ENCODE data around the gene THAP6. TPM values are rescaled to one million over a fixed set of nuclear protein-coding genes. Genes with fewer than 3 reads are reported as not detected.
"Not testable (repeated sequence)": the region's sequence is repeated elsewhere in the genome, so short reads cannot be mapped to it uniquely, and the experiment has no call there.

Gene THAP6
- total RNA-seq, 2 experiments from 2014 or later: 17.8 to 19.6 TPM

- CTCF ChIA-PET: interaction anchor here (0.9 kb wide), 2 partner anchors 26 to 57 kb away, joined by 3 read pairs; no protein-coding TSS in a partner anchor
- DNase-seq, H3K27me3 Mint-ChIP-seq, H3K4me1 Mint-ChIP-seq, H3K27ac Mint-ChIP-seq, H3K4me3 Mint-ChIP-seq: not testable (repeated sequence)
- Mint-ChIP-seq H3K36me3 (ENCODE audit: low read depth) (peaks cover 54% of the 10 kb centered on the region), H3K9me3 (peaks cover 18% of the 10 kb centered on the region)
- POLR2A ChIA-PET: interaction anchor here (0.6 to 0.7 kb wide), 2 partner anchors 16 to 234 kb away, joined by 3 to 4 read pairs; no protein-coding TSS in a partner anchor
Measured at GRCh38 chr4:75531536-75532143, 17.4 kb downstream of the THAP6 start.

DNA sequence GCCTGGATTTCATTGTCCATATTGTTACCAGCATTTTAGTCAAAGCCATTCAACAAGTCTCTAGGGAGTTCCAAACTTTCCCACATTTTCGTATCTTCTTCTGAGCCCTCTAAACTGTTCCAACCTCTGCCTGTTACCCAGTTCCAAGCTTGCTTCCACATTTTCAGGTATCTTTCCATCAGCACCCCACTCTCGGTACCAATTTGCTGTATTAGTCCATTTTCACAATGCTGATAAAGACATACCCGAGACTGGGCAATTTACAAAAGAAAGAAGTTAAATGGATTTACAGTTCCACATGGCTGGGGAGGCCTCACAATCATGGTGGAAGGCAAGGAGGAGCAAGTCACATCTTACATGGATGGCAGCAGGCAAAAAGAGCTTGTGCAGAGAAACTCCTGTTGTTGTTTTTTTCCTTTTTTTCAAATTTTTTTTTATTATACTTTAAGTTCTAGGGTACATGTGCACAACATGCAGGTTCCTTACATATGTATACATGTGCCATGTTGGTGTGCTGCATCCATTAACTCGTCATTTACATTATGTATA, 19.1 kb downstream of the THAP6 start:
- H3K4me3 Mint-ChIP-seq, POLR2A ChIA-PET: not testable (repeated sequence)
- peaks cover 44% of the 10 kb centered on the region for H3K36me3 Mint-ChIP-seq (ENCODE audit: low read depth)

GRCh38 chr4:75533926-75534325, 19.7 kb downstream of the THAP6 start:
- peaks cover 21% of the 10 kb centered on the region for H3K9me3 Mint-ChIP-seq
- DNase-seq, H3K27me3 Mint-ChIP-seq, POLR2A ChIA-PET, H3K4me3 Mint-ChIP-seq, H3K4me1 Mint-ChIP-seq, CTCF ChIA-PET, H3K27ac Mint-ChIP-seq: not testable (repeated sequence)
- H3K36me3 Mint-ChIP-seq (ENCODE audit: low read depth): peaks cover 42% of the 10 kb centered on the region

More for the DNA sequence above, 19.1 kb downstream of the THAP6 start:
- CTCF ChIA-PET, DNase-seq, H3K27me3 Mint-ChIP-seq, H3K4me1 Mint-ChIP-seq, H3K27ac Mint-ChIP-seq: not testable (repeated sequence)
- H3K9me3 Mint-ChIP-seq: peaks cover 21% of the 10 kb centered on the region

GRCh38 chr4:75537308-75537707, 23.0 kb downstream of the THAP6 start:
- H3K9me3 Mint-ChIP-seq: peaks cover 11% of the 10 kb centered on the region
- POLR2A ChIA-PET: not testable (repeated sequence)
- CTCF ChIA-PET: interaction anchor here (1.2 to 1.7 kb wide), 2 partner anchors 9 to 15 kb away, joined by 3 to 5 read pairs; no protein-coding TSS in a partner anchor

GRCh38 chr4:75542824-75543223, 28.6 kb downstream of the THAP6 start:
- Mint-ChIP-seq H3K9me3 (no peaks in the 10 kb centered on the region), H3K36me3 (ENCODE audit: low read depth) (peaks cover 6% of the 10 kb centered on the region), H3K27ac (no peak overlapping the region), H3K4me3 (no peak overlapping the region), H3K4me1 (no peaks in the 10 kb centered on the region), H3K27me3 (no peaks in the 10 kb centered on the region)
- ChIA-PET POLR2A (no interaction called here), CTCF (interaction anchor here (0.9 kb wide), 1 partner anchor 16 kb away, joined by 3 read pairs; no protein-coding TSS in a partner anchor)
- DNase-seq: no peak

More at GRCh38 chr4:75537308-75537707, 23.0 kb downstream of the THAP6 start:
- not testable (repeated sequence) for DNase-seq, H3K27ac Mint-ChIP-seq, H3K27me3 Mint-ChIP-seq, H3K4me1 Mint-ChIP-seq, H3K4me3 Mint-ChIP-seq
- H3K36me3 Mint-ChIP-seq (ENCODE audit: low read depth): peaks cover 20% of the 10 kb centered on the region

DNA sequence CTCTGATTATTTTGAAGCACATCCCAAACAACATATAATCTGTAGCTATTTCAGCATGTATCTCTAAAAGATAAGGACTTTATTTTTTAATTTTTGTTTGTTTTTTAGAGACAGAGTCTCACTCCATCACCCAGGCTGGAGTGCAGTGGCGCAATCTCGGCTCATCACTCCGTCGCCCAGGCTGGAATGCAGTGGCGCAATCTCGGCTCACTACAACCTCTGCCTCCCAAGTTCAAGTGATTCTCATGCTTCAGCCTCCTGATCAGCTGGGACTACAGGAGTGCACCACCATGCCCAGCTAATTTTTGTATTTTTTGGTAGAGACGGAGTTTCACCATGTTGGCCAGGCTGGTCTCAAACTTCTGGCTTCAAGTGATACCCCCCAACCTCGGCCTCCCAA, 29.9 kb downstream of the THAP6 start:
- POLR2A ChIA-PET; H3K4me1 Mint-ChIP-seq; H3K4me3 Mint-ChIP-seq; H3K9me3 Mint-ChIP-seq; CTCF ChIA-PET; H3K27me3 Mint-ChIP-seq; H3K36me3 Mint-ChIP-seq (ENCODE audit: low read depth); H3K27ac Mint-ChIP-seq; DNase-seq: not testable (repeated sequence)

DNA sequence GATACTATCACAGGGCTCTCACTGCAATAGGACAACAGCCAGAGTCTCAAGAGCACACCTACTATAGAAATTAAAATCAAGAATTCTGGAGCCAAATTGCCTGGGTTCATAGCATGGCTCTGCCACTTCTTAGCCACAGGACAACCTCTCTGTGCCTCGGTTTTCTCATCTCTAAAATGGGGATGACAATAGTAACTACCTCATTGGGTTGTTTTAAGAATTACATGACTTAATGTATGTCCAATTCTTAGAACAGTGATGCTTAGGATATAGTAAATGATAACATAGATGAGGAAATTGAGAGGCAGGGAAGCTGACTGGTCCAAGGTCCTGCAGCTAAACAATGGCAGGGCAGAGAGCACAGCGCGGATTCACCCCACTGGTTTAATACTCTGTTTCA, 30.6 kb downstream of the THAP6 start:
- no peaks in the 10 kb centered on the region for H3K27me3 Mint-ChIP-seq
- H3K4me3 Mint-ChIP-seq: no peak overlapping the region
- no peak overlapping the region for H3K27ac Mint-ChIP-seq
- no peak for DNase-seq
- ChIA-PET POLR2A (no interaction called here), CTCF (no interaction called here)
- H3K36me3 Mint-ChIP-seq (ENCODE audit: low read depth): peaks cover 4% of the 10 kb centered on the region
- H3K9me3 Mint-ChIP-seq: no peaks in the 10 kb centered on the region
- no peaks in the 10 kb centered on the region for H3K4me1 Mint-ChIP-seq

GRCh38 chr4:75545526-75545925, 31.3 kb downstream of the THAP6 start:
- H3K4me3 Mint-ChIP-seq: no peak overlapping the region
- no peak for DNase-seq
- no peak overlapping the region for H3K27ac Mint-ChIP-seq
- no peaks in the 10 kb centered on the region for H3K27me3 Mint-ChIP-seq
- H3K36me3 Mint-ChIP-seq (ENCODE audit: low read depth): peaks cover 2% of the 10 kb centered on the region
- no peaks in the 10 kb centered on the region for H3K9me3 Mint-ChIP-seq
- CTCF ChIA-PET: interaction anchor here (1.2 kb wide), 1 partner anchor 10 kb away, joined by 4 read pairs; the partner anchor contains the start of gene ODAPH
- no peaks in the 10 kb centered on the region for H3K4me1 Mint-ChIP-seq
- POLR2A ChIA-PET: no interaction called here

GRCh38 chr4:75547647-75548387, 33.5 kb downstream of the THAP6 start:
- H3K4me3 Mint-ChIP-seq: no peak overlapping the region

GRCh38 chr4:75549019-75549418, 34.7 kb downstream of the THAP6 start:
- no peaks in the 10 kb centered on the region for H3K36me3 Mint-ChIP-seq (ENCODE audit: low read depth)
- H3K27ac Mint-ChIP-seq: no peak overlapping the region
- H3K27me3 Mint-ChIP-seq: no peaks in the 10 kb centered on the region
- no peaks in the 10 kb centered on the region for H3K9me3 Mint-ChIP-seq
- no peak overlapping the region for H3K4me3 Mint-ChIP-seq
- ChIA-PET POLR2A (no interaction called here), CTCF (no interaction called here)
- no peak for DNase-seq
- H3K4me1 Mint-ChIP-seq: no peaks in the 10 kb centered on the region

More at GRCh38 chr4:75547647-75548387, 33.5 kb downstream of the THAP6 start:
- Mint-ChIP-seq H3K9me3 (no peaks in the 10 kb centered on the region), H3K36me3 (ENCODE audit: low read depth) (no peaks in the 10 kb centered on the region), H3K4me1 (no peaks in the 10 kb centered on the region), H3K27me3 (no peaks in the 10 kb centered on the region), H3K27ac (no peak overlapping the region)
- ChIA-PET CTCF (interaction anchor here (0.5 kb wide), 1 partner anchor 64 kb away, joined by 3 read pairs; no protein-coding TSS in a partner anchor), POLR2A (no interaction called here)
- no peak for DNase-seq

DNA sequence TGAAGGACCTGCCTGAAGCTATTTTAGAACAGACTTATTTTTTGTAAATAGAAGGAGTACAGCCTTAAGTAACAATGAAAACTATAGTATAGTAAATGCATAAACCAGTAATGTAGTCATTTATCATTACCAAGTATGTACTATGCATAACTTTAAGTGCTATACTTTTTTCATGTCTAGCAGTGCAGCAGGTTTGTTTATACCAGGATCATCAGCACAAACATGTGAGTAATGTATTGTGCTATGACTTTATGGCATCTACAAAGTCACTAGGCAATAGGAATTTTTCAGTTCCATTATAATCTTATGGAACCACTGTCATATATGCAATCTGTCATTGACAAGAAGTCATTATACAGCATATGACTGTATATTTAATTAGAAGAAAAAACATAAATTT, 38.2 kb downstream of the THAP6 start:
- no peaks in the 10 kb centered on the region for H3K36me3 Mint-ChIP-seq (ENCODE audit: low read depth)
- H3K4me1 Mint-ChIP-seq: no peaks in the 10 kb centered on the region
- no peak for DNase-seq
- ChIA-PET POLR2A (no interaction called here), CTCF (no interaction called here)
- no peak overlapping the region for H3K27ac Mint-ChIP-seq
- peaks cover 4% of the 10 kb centered on the region for H3K27me3 Mint-ChIP-seq
- H3K9me3 Mint-ChIP-seq: no peaks in the 10 kb centered on the region
- no peak overlapping the region for H3K4me3 Mint-ChIP-seq

DNA sequence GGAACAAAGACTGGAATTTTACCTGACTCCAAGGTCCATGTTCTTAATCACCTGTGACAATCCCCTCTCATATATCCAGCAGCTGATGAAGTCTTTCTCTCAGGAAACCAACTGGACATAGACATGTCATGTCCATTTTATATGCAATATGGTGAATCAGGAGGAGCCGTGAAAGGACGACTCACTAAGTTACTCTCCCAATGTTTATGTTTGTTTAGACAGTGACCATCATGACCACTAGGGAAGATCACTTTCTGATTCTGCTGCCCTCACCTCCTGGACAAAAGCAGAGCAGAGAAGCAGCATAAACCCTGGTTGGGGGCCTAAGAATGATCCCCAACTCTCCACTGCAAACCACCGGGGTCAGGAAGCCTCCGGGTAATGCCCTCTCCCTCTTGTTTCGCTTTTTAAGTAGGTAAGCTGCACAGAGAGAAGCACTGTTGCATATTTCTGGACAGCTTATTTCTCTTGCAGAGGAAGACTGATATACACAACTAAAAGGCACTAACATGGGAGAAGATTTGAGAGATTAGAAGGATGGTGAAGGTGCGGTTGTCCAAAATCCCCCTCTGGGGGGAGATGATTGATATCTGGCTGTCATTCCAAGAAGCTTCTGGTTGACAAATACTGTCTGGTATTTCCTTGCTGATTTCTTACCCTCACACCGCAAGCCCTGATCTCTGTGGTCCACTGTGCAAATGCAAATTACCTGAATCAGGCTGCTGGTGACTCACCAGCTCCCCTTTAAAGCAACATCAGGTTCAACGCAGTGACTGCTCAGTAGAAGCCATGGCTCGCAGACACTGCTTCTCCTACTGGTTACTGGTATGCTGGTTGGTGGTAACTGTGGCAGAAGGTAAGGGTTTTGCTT, 41.3 kb downstream of the THAP6 start, which contains the start of gene ODAPH:
Gene ODAPH (plus strand): TSS at position 773 of the 871 bp plus-strand sequence. CDS start 17 bp downstream, at position 790.
- no peaks in the 10 kb centered on the region for H3K9me3 Mint-ChIP-seq
- peaks cover 13% of the 10 kb centered on the region for H3K27me3 Mint-ChIP-seq
- H3K27ac Mint-ChIP-seq: no peak within 1 kb of the TSS
- H3K36me3 Mint-ChIP-seq (ENCODE audit: low read depth): no peaks in the 10 kb centered on the region
- ChIA-PET CTCF (interaction anchor here (1.2 to 2.3 kb wide), 3 partner anchors 10 to 91 kb away, joined by 3 to 4 read pairs (median 4); partner anchors contain the start of genes RCHY1 and THAP6), POLR2A (no interaction called here)
- H3K4me3 Mint-ChIP-seq: no peak within 1 kb of the TSS
- H3K4me1 Mint-ChIP-seq: no peaks in the 10 kb centered on the region
- DNase-seq: peak; percentile 10

All from activated CD4-positive, alpha-beta T cell treated with anti-CD3 and anti-CD28 coated beads, Interleukin-2, amount 10 ng/mL, durations not matched to agents 7 days and 5 days (primary cell).